WTC11 (cell line): ENCODE measurements around the gene OGFR. TPM values are rescaled to one million over a fixed set of nuclear protein-coding genes. Genes with fewer than 3 reads are reported as not detected.
A peak's percentile ranks its signal among the peaks of the same experiment; 100 is the strongest.

Experiments
- ATAC-seq: fragments of 200-7000 bp; cut with Tn5 transposase; 2 replicates; pipeline ENCODE4 v1.10.0; 2021; ENCODE audit warnings: mild to moderate bottlenecking, moderate library complexity
- CTCF ChIA-PET: fragments of 300-600 bp; sonication (Branson Sonifier 250); formaldehyde crosslinking; loops from one replicate; lab custom pipeline; 2021; ENCODE audit warnings: antibody characterized with exemption; lab: Charles Lee
- POLR2A ChIA-PET: fragments of 350-600 bp; sonication (Branson Sonifier 250); formaldehyde crosslinking; loops from one replicate; lab custom pipeline; 2021; ENCODE audit warnings: antibody characterized with exemption; lab: Charles Lee
- DNase-seq: peaks from one replicate; pipeline ENCODE4 v3.0.0; 2021; ENCODE audit warnings: low spot score
- H3K27ac Mint-ChIP-seq: 2 replicates; pipeline ENCODE4 v1.8.0; 2021; ENCODE audit warnings: mixed read lengths
- H3K27me3 Mint-ChIP-seq: 2 replicates; pipeline ENCODE4 v1.8.0; 2021; ENCODE audit warnings: low read depth, mild to moderate bottlenecking, moderate library complexity, mixed read lengths
- H3K36me3 Mint-ChIP-seq: 2 replicates; pipeline ENCODE4 v1.8.0; 2021; ENCODE audit warnings: mixed read lengths
- H3K4me1 Mint-ChIP-seq: 2 replicates; pipeline ENCODE4 v1.8.0; 2022; ENCODE audit warnings: mixed read lengths
- H3K4me3 Mint-ChIP-seq: 2 replicates; pipeline ENCODE4 v1.8.0; 2021; ENCODE audit warnings: mild to moderate bottlenecking, moderate library complexity, mixed read lengths
- H3K9me3 Mint-ChIP-seq: 2 replicates; pipeline ENCODE4 v1.8.0; 2021; ENCODE audit warnings: mixed read lengths
- ATF3 ChIP-seq: sonication (generic); formaldehyde crosslinking; conservative IDR thresholded peaks from 2 replicates; pipeline ENCODE4 v1.8.1; 2022; ENCODE audit warnings: mild to moderate bottlenecking, missing genetic modification reagents
- ATF6 ChIP-seq: sonication (generic); formaldehyde crosslinking; IDR thresholded peaks from 2 replicates; pipeline ENCODE4 v1.8.1; 2023; ENCODE audit warnings: mild to moderate bottlenecking, missing genetic modification reagents
- E2F4 ChIP-seq: sonication (generic); formaldehyde crosslinking; IDR thresholded peaks from 2 replicates; pipeline ENCODE4 v1.8.1; 2022; ENCODE audit warnings: low read depth, mild to moderate bottlenecking, moderate library complexity, missing genetic modification reagents, borderline replicate concordance
- E2F5 ChIP-seq: sonication (generic); formaldehyde crosslinking; IDR thresholded peaks from 2 replicates; pipeline ENCODE4 v1.8.1; 2022; ENCODE audit warnings: mild to moderate bottlenecking, moderate library complexity, missing genetic modification reagents
- FOXP1 ChIP-seq: sonication (generic); formaldehyde crosslinking; IDR thresholded peaks from 2 replicates; pipeline ENCODE4 v1.8.0; 2022; ENCODE audit warnings: missing genetic modification reagents, mild to moderate bottlenecking, moderate library complexity, borderline replicate concordance
- JUN ChIP-seq: sonication (generic); formaldehyde crosslinking; IDR thresholded peaks from 2 replicates; pipeline ENCODE4 v1.8.0; 2023; ENCODE audit warnings: mild to moderate bottlenecking, missing genetic modification reagents
- KAT7 ChIP-seq: sonication (generic); formaldehyde crosslinking; IDR thresholded peaks from 2 replicates; pipeline ENCODE4 v1.8.1; 2023; ENCODE audit warnings: missing genetic modification reagents, mild to moderate bottlenecking, borderline replicate concordance
- MYBL2 ChIP-seq: sonication (generic); formaldehyde crosslinking; IDR thresholded peaks from 2 replicates; pipeline ENCODE4 v1.8.1; 2023; ENCODE audit warnings: mild to moderate bottlenecking, moderate library complexity, missing genetic modification reagents
- NFYB ChIP-seq: sonication (generic); formaldehyde crosslinking; conservative IDR thresholded peaks from 2 replicates; pipeline ENCODE4 v1.8.0; 2022; ENCODE audit warnings: low read depth, missing genetic modification reagents
- NR3C1 ChIP-seq: sonication (generic); formaldehyde crosslinking; conservative IDR thresholded peaks from 2 replicates; pipeline ENCODE4 v1.8.1; 2023; ENCODE audit warnings: low read depth, mild to moderate bottlenecking, missing genetic modification reagents
- RORB ChIP-seq: fragments of 250-450 bp; sonication (Bioruptor Pico); IDR thresholded peaks from 2 replicates; pipeline ENCODE4 v1.9.0; 2021; ENCODE audit warnings: mild to moderate bottlenecking
- TP53 ChIP-seq: sonication (generic); formaldehyde crosslinking; IDR thresholded peaks from 2 replicates; pipeline ENCODE4 v1.8.1; 2023; ENCODE audit warnings: mild to moderate bottlenecking, missing genetic modification reagents
- USF2 ChIP-seq: sonication (generic); formaldehyde crosslinking; IDR thresholded peaks from 2 replicates; pipeline ENCODE4 v1.8.1; 2023; ENCODE audit warnings: mild to moderate bottlenecking, missing genetic modification reagents, moderate library complexity
- ZNF138 ChIP-seq: sonication (generic); formaldehyde crosslinking; conservative IDR thresholded peaks from 2 replicates; pipeline ENCODE4 v1.8.1; 2022; ENCODE audit warnings: mild to moderate bottlenecking, moderate library complexity, missing genetic modification reagents
- ZNF232 ChIP-seq: sonication (generic); formaldehyde crosslinking; IDR thresholded peaks from 2 replicates; pipeline ENCODE4 v1.8.0; 2022; ENCODE audit warnings: mild to moderate bottlenecking, missing genetic modification reagents
- ZNF263 ChIP-seq: sonication (generic); formaldehyde crosslinking; IDR thresholded peaks from 2 replicates; pipeline ENCODE4 v1.8.1; 2022; ENCODE audit warnings: low read depth, mild to moderate bottlenecking, moderate library complexity, missing genetic modification reagents
- ZNF396 ChIP-seq: fragments of 250-450 bp; sonication (Bioruptor Pico); IDR thresholded peaks from 2 replicates; pipeline ENCODE4 v1.8.0; 2021; ENCODE audit warnings: mild to moderate bottlenecking, moderate library complexity, borderline replicate concordance
- ZNF425 ChIP-seq: fragments of 250-450 bp; sonication (Bioruptor Pico); conservative IDR thresholded peaks from 2 replicates; pipeline ENCODE4 v1.9.0; 2021; ENCODE audit warnings: mild to moderate bottlenecking
- total RNA-seq: library from RNA; stranded (reverse); gene quantifications from 3 replicates; pipeline ENCODE4 v1.2.3, GENCODE V29; 2021

The OGFR gene
- total RNA-seq, 1 experiment from 2014 or later: 43.3 TPM

- TF ChIP-seq E2F4 (CRISPR knock-in tag) (no peak), ZNF396 (CRISPR knock-in tag) (no peak), RORB (CRISPR knock-in tag) (no peak), NR3C1 (CRISPR knock-in tag) (no peak), ZNF425 (CRISPR knock-in tag) (no peak), MYBL2 (CRISPR knock-in tag) (no peak), ZNF263 (CRISPR knock-in tag) (no peak), NFYB (no peak), KAT7 (CRISPR knock-in tag) (no peak)
Observed at GRCh38 chr20:62817975-62818591, 13.4 kb downstream of the OGFR start (continued).

- H3K9me3 Mint-ChIP-seq: no peaks in the 10 kb centered on the region
- ATAC-seq (no peak), DNase-seq (no peak)
- no peaks in the 10 kb centered on the region; the same call in 1 of the 2 replicates for H3K27me3 Mint-ChIP-seq
- H3K36me3 Mint-ChIP-seq: no peaks in the 10 kb centered on the region
- no peak overlapping the region for H3K27ac Mint-ChIP-seq
- H3K4me1 Mint-ChIP-seq: peaks cover 25% of the 10 kb centered on the region
- ChIA-PET CTCF (interaction anchor here (1.2 kb wide), 1 partner anchor 176 kb away, joined by 3 read pairs; the partner anchor contains the start of gene SLCO4A1), POLR2A (no interaction called here)
- peak overlapping the region; percentile 49 for H3K4me3 Mint-ChIP-seq
- TF ChIP-seq NR3C1 (CRISPR knock-in tag) (no peak), ZNF232 (CRISPR knock-in tag) (no peak), ZNF138 (CRISPR knock-in tag) (no peak), FOXP1 (CRISPR knock-in tag) (no peak), JUN (CRISPR knock-in tag) (no peak), ATF6 (CRISPR knock-in tag) (no peak), ZNF263 (CRISPR knock-in tag) (no peak), TP53 (CRISPR knock-in tag) (no peak), E2F5 (CRISPR knock-in tag) (no peak), ATF3 (CRISPR knock-in tag) (no peak), ZNF425 (CRISPR knock-in tag) (no peak), USF2 (CRISPR knock-in tag) (no peak)
Observed at GRCh38 chr20:62818592-62819493, 14.2 kb downstream of the OGFR start.
